ENCODE results near the gene ZNF653. TPM values are rescaled to one million over a fixed set of nuclear protein-coding genes. Genes with fewer than 3 reads are reported as not detected.
A peak's percentile ranks its signal among the peaks of the same experiment; 100 is the strongest.

The ZNF653 gene
- total and polyA plus RNA-seq, 2 of the 8 experiments (the other 6 are each of a cell fraction or from before 2014, with no cell fraction given), result 7.0 to 7.9 TPM

DNA sequence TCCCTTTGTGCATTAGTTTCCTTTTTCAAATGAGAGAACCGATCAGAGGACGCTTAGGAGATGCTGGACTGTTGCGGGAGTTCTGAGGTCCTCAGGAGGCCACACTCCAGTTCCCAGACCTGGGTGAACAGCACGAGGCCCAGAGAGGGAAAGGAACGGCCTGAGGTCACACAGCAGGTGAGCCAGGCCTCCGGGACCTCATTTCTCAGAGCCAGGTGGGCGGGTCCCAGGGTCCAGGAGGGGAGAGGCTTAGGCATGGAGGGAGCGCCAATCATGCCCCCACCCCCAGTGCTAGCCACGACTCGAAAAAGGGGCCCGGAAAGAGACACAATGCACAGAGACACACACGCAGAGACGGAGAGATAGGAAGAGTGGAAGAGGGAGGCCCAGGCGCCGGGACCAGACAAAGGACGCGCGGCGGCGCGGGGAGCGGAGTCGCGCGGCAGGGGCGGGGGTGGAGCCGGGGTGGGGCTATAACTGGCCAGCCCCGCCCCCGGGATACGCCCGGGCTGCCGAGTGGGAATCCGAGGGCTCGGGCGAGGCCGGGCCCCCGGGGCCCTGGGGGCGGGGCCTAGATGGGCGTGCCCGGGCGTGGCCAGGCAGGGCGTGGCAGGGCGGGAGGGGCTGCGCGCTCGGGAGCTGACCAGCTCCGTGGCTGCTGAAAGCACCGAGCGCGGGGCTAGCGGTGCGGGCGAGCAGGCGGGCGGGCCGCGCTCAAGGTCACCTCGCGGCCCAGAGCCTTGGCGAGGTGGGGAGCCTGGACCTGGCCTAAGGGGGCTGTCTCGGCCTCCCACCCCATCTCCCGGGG, 26.3 kb downstream of the ZNF653 start (continued):
- TF ChIP-seq YY1 (IDR thresholded peaks at IDR 0.05; ENCODE audit: low read depth, low read length) (peak; percentile 55; the same call in 1 of the 2 replicates), EGR1 (IDR thresholded peaks at IDR 0.05; ENCODE audit: borderline replicate concordance, low read depth, low read length) (peak; percentile 59; the same call in 1 of the 2 replicates), PHF8 (conservative IDR thresholded peaks at IDR 0.05; ENCODE audit: low read depth, low read length) (peak; percentile 49; the same call in 1 of the 2 replicates), TCF12 (IDR thresholded peaks at IDR 0.05; ENCODE audit: low read depth, low read length) (0 out of 2 replicates have a peak, but pooled peaks have one; percentile 16), RBBP5 (IDR thresholded peaks at IDR 0.05; ENCODE audit: borderline replicate concordance, low read depth, low read length) (no peak), POU5F1 (IDR thresholded peaks at IDR 0.05; ENCODE audit: low read depth, low read length) (no peak), RAD21 (IDR thresholded peaks at IDR 0.05 in 1 of 2, conservative IDR thresholded peaks at IDR 0.05 in 1 of 2; ENCODE audit: low read depth in 2 of 2, low read length in 2 of 2) (peak in 1 of 2 experiments; percentile 11; a peak in 1 of 4 replicates), JUND (IDR thresholded peaks at IDR 0.05; ENCODE audit: low read length) (no peak), EZH2 (IDR thresholded peaks at IDR 0.05; ENCODE audit: low read depth, low read length, severe bottlenecking) (no peak), ZNF274 (IDR thresholded peaks at IDR 0.05; ENCODE audit: borderline replicate concordance, extremely low read depth, low read length) (no peak), POLR2AphosphoS5 (IDR thresholded peaks at IDR 0.05; ENCODE audit: low read depth, low read length) (no peak), RFX5 (IDR thresholded peaks at IDR 0.05; ENCODE audit: borderline replicate concordance, low read depth, low read length) (no peak), CBX8 (IDR thresholded peaks at IDR 0.05; ENCODE audit: borderline replicate concordance, low read depth, low read length) (no peak), KDM1A (IDR thresholded peaks at IDR 0.05; ENCODE audit: borderline replicate concordance, low read length) (peak; percentile 95), NANOG (IDR thresholded peaks at IDR 0.05; ENCODE audit: insufficient read depth, low read depth, low read length, poor library complexity, severe bottlenecking) (no peak), SRF (IDR thresholded peaks at IDR 0.05; ENCODE audit: low read depth, low read length) (no peak), TEAD4 (IDR thresholded peaks at IDR 0.05; ENCODE audit: low read depth, low read length) (0 out of 2 replicates have a peak, but pooled peaks have one; percentile 19)
- TF ChIP-seq, protein P1, sequence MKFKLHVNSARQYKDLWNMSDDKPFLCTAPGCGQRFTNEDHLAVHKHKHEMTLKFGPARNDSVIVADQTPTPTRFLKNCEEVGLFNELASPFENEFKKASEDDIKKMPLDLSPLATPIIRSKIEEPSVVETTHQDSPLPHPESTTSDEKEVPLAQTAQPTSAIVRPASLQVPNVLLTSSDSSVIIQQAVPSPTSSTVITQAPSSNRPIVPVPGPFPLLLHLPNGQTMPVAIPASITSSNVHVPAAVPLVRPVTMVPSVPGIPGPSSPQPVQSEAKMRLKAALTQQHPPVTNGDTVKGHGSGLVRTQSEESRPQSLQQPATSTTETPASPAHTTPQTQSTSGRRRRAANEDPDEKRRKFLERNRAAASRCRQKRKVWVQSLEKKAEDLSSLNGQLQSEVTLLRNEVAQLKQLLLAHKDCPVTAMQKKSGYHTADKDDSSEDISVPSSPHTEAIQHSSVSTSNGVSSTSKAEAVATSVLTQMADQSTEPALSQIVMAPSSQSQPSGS (IDR thresholded peaks at IDR 0.05; ENCODE audit: low read length), result no peak
- TF ChIP-seq, protein P2, sequence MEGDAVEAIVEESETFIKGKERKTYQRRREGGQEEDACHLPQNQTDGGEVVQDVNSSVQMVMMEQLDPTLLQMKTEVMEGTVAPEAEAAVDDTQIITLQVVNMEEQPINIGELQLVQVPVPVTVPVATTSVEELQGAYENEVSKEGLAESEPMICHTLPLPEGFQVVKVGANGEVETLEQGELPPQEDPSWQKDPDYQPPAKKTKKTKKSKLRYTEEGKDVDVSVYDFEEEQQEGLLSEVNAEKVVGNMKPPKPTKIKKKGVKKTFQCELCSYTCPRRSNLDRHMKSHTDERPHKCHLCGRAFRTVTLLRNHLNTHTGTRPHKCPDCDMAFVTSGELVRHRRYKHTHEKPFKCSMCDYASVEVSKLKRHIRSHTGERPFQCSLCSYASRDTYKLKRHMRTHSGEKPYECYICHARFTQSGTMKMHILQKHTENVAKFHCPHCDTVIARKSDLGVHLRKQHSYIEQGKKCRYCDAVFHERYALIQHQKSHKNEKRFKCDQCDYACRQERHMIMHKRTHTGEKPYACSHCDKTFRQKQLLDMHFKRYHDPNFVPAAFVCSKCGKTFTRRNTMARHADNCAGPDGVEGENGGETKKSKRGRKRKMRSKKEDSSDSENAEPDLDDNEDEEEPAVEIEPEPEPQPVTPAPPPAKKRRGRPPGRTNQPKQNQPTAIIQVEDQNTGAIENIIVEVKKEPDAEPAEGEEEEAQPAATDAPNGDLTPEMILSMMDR (IDR thresholded peaks at IDR 0.05; ENCODE audit: control extremely low read depth in 1 of 3, insufficient read depth in 1 of 3, low read depth in 1 of 3, low read length in 3 of 3), result no peak
